HG03439 (cell line): ENCODE data around the gene ZCCHC9.
"Not testable (repeated sequence)": the region's sequence is repeated elsewhere in the genome, so short reads cannot be mapped to it uniquely, and the experiment has no call there.

Source experiments
- ATAC-seq: cut with Tn5 transposase; IDR thresholded peaks from one replicate; pipeline ENCODE4 v1.9.1; 2021; ENCODE audit warnings: mild to moderate bottlenecking, moderate library complexity; ENCODE audit not compliant: unreplicated experiment

The ZCCHC9 gene

GRCh38 chr5:81301271-81302015, at the start of gene ZCCHC9:
ZCCHC9 (plus strand) TSS chr5:81301587; CDS start chr5:81304758, 3,171 bp downstream.
- ATAC-seq = peak; percentile 97

DNA sequence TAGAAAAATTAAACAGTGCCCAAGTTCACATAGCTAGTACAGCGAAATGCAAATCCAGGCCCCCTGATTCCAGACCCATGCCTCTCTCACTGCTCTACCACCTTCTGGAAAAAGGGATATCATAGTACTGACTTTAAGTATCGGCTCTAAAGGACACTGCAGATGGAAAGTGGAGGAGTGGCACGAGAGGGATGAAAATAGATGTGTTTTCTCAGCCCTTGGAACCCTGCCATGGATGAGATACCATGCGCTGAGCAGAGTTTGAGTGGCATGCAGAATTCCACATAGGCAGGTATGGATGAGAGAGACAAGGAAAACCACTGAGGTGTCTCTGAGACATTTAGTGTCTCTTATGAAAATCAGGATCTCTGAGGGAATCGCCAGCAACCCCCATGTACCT, 49.5 kb upstream of the ZCCHC9 start:
- ATAC-seq = no peak

- ATAC-seq = no peak
Observed at GRCh38 chr5:81252904-81253303, 48.5 kb upstream of the ZCCHC9 start.

DNA sequence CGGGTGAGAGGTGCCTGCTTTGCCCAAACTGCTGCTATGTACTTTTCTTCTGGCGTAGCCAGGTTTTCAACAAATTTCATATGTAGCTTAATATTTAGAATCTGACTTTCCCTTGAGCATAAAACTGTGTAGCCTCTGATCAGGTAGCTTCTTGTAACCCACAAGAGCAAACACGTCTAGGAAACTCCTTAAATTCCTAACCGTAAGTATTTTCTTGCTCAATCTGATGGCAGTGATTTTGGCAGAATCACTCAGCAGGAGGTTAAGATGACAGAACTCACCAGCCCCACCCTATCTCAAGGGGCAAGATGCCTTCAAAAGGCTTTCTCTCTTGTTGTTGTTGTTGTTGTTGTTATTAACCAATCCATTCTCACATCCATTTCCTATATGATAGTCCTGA, 47.5 kb upstream of the ZCCHC9 start:
- ATAC-seq = no peak

GRCh38 chr5:81254886-81255559, 46.4 kb upstream of the ZCCHC9 start:
- no peak for ATAC-seq

DNA sequence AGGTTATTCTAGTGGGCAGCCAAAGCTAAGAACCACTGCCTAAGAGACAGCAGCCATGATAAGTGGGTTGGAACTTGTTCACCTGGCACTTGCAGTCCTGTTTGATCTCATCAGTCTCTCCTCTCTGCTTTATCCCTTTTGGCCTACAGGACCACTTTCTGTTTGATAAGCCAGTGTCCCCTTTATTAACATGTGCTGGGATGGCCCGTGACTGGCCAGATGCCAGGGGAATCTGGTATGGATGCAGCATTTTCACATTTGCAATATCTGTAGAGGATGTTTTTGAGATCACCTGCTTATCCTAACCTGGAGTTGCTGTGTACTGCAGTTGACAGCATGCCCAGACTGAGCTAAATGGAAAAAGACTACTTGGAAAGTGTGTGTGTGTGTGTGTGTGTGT, 44.6 kb upstream of the ZCCHC9 start:
- no peak for ATAC-seq

DNA sequence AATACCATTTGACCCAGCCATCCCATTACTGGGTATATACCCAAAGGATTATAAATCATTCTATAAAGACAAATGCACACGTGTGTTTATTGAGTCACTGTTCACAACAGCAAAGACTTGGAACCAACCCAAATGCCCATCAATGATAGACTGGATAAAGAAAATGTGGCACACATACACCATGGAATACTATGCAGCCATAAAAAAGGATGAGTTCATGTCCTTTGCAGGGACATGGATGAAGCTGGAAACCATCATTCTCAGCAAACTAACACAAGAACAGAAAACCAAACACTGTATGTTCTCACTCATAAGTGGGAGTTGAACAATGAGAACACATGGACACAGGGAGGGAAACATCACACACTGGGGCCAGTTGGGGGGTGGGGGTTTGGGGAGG, 38.6 kb upstream of the ZCCHC9 start:
- ATAC-seq = not testable (repeated sequence)

GRCh38 chr5:81265101-81265500, 36.3 kb upstream of the ZCCHC9 start:
- no peak for ATAC-seq

GRCh38 chr5:81268521-81269196, 32.7 kb upstream of the ZCCHC9 start:
- ATAC-seq = no peak

- no peak for ATAC-seq
Observed at GRCh38 chr5:81269751-81270393, 31.5 kb upstream of the ZCCHC9 start.

- ATAC-seq = not testable (repeated sequence)
Observed at GRCh38 chr5:81270394-81271027, 30.9 kb upstream of the ZCCHC9 start.

DNA sequence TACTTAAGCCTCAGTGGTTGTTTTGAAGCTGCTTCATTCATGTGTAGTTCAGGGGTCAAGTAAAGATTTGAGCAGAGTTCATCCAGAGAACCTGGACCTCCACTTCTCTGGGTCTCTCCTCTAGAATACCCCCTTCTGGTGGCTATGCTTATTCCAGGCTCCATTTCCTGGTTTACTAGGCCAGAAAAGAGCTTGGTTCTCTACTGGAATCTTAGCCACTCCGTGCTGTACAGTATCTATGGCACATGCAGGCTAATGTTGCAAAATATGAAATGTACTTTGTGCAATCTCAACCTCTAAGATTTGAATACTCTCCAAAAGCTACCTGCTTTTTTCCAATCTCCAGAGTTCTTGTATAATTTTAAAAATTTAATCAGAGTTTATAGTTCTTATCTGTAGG, 17.4 kb upstream of the ZCCHC9 start:
- no peak for ATAC-seq

- ATAC-seq = no peak
Observed at GRCh38 chr5:81286059-81286617, 15.2 kb upstream of the ZCCHC9 start.

DNA sequence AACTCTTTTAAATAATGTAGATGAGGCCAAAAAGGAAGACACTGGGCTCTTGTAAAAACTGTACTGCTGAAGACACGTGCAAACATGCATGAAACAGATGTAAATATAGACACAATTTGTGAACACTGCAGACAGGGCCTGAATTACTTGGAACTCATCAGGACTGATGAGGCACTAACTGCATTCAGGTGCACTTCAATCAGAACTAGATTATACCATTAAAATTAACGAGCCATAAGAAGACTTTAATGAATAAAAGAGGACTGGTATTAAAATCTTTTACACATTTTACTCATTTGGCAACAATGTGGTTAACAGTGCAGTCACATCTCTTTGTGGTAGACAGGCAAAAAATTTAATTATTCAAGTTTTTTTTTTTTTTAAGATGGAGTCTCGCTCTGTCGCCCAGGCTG, 13.4 kb upstream of the ZCCHC9 start:
- ATAC-seq = peak; percentile 56

DNA sequence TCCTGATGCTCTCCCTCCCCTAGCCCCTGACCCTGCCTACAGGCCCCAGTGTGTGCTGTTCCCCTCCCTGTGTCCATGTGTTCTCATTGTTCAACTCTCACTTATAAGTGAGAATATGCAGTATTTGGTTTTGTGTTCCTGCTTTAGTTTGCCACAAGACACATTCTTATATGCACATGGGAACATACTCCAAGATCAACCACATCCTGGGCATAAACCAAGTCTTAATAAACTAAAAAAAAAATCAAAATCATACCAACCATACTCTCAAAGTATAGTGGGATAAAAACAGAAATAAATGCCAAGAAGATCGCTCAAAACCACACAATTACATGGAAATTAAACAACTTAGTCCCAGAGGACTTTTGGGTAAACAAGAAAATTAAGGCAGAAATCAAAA, 11.2 kb upstream of the ZCCHC9 start:
- no peak for ATAC-seq

DNA sequence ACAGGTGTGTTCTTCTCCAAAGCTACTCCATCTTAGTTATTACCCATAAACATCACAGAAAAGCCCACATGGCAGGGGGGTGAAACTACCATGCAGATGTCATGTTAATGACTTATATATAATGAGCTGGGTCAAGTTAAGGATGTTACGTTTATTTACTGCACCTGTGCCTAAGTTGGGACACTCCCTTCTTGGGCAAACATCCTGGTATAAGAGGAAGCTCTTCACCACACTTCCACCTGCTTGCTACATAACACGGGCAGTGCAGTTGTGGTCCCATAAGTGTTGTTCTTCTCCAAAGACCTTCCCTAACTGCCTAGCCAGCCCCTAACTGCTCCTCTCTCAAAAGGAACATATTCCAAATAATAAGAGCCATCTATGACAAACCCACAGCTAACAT, 9.3 kb upstream of the ZCCHC9 start:
- ATAC-seq = no peak

DNA sequence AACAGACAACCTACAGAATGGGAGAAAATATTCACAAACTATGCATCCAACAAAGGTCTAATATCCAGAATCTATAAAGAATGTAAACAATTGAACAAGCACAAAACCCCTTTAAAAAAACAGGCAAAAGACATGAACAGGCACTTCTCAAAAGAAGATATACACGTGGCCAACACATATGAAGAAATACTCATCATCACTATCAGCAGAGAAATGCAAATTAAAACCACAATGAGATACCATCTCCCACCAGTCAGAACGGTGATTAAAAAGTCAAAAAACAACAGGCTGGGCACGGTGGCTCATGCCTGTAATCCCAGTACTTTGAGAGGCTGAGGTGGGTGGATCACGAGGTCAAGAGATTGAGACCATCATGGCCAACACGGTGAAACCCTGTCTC, 7.4 kb upstream of the ZCCHC9 start:
- ATAC-seq = not testable (repeated sequence)

DNA sequence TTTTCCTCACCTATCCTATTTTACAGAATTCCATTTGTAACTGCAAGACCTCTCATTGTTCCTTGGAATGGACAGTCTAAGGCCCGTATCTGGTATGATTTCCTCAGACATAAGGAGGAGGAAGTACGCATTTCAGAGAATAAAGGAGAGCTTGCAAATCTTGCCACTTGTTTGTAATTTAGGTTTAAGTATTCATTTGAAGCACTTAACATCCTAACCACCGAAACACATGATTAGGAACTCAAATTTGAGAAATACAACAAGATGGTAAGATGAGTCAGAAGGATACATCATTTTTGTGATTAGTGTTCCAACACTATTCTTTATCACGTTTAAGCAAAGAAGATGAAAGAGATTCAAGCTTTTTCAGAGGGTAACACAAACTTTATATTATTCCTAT, 3.9 kb upstream of the ZCCHC9 start:
- no peak for ATAC-seq

DNA sequence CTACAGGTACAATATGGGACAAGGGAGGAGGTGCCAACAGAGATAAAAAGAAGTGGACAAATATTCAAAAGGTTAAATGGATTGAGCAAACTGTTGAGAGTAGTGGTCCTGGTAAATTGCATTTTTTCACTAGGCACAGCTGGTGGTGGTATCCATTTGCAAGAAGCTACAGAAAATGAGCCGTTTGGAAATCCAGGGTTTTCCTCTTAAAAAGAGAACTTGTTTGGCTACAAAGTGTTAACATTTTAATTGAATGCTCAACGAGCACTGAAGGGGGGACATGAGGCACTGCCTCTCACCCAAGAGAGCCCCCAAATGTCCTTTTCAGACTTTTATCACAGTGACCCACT, 491 bp upstream of the ZCCHC9 start:
- no peak for ATAC-seq

- ATAC-seq = no peak
Observed at GRCh38 chr5:81302596-81302995, 1.2 kb downstream of the ZCCHC9 start.

GRCh38 chr5:81303563-81303962, 2.2 kb downstream of the ZCCHC9 start:
- no peak for ATAC-seq
